H9 (cell line): Measurements from ENCODE around the gene CSTA. TPM values are rescaled to one million over a fixed set of nuclear protein-coding genes. Genes with fewer than 3 reads are reported as not detected.

Experiments
- DNase-seq: peaks from one replicate; pipeline ENCODE4 v3.0.0-alpha.2; 2017
- H2AFZ ChIP-seq: one replicate; pipeline ENCODE4 v1.6.1; 2013; ENCODE audit warnings: mild to moderate bottlenecking, low read length, control low read depth, moderate library complexity
- H2AK5ac ChIP-seq: 2 replicates; pipeline ENCODE4 v1.6.1; 2013; ENCODE audit warnings: low read length, control low read depth, mixed read lengths; ENCODE audit not compliant: insufficient read length
- H2BK120ac ChIP-seq: one replicate; pipeline ENCODE4 v1.6.1; 2013; ENCODE audit warnings: low read depth, mild to moderate bottlenecking, low read length, control low read depth, inconsistent platforms; ENCODE audit not compliant: poor library complexity, severe bottlenecking
- H2BK12ac ChIP-seq: 2 replicates; pipeline ENCODE4 v1.6.1; 2013; ENCODE audit warnings: low read length, control low read depth, mixed read lengths, low read depth; ENCODE audit not compliant: insufficient read length
- H2BK15ac ChIP-seq: 2 replicates; pipeline ENCODE4 v1.6.1; 2013; ENCODE audit warnings: low read depth, low read length, control low read depth
- H2BK20ac ChIP-seq: one replicate; pipeline ENCODE4 v1.6.1; 2013; ENCODE audit warnings: low read depth, mild to moderate bottlenecking, low read length, control low read depth, inconsistent platforms; ENCODE audit not compliant: poor library complexity, severe bottlenecking
- H2BK5ac ChIP-seq: 2 replicates; pipeline ENCODE4 v1.6.1; 2013; ENCODE audit warnings: low read length, control low read depth, mixed read lengths; ENCODE audit not compliant: insufficient read length
- H3K14ac ChIP-seq: 2 replicates; pipeline ENCODE4 v1.6.1; 2013; ENCODE audit warnings: low read length, control low read depth; ENCODE audit not compliant: insufficient read depth
- H3K18ac ChIP-seq: 2 replicates; pipeline ENCODE4 v1.6.1; 2013; ENCODE audit warnings: low read depth, mild to moderate bottlenecking, mixed read lengths, low read length, control low read depth; ENCODE audit not compliant: insufficient read length
- H3K23ac ChIP-seq: 2 replicates; pipeline ENCODE4 v1.6.1; 2013; ENCODE audit warnings: low read length, control low read depth, mixed read lengths, low read depth; ENCODE audit not compliant: insufficient read length
- H3K23me2 ChIP-seq: 2 replicates; pipeline ENCODE4 v1.6.1; 2013; ENCODE audit warnings: low read depth, mild to moderate bottlenecking, mixed read lengths, low read length, control low read depth; ENCODE audit not compliant: insufficient read length, poor library complexity, severe bottlenecking
- H3K27ac ChIP-seq: 2 replicates; pipeline ENCODE4 v1.5.1; 2013; ENCODE audit warnings: low read length, control low read depth, mixed read lengths, low read depth; ENCODE audit not compliant: insufficient read length
- H3K27me3 ChIP-seq: 2 replicates; pipeline ENCODE4 v1.6.1; 2013; ENCODE audit warnings: low read length, control low read depth, inconsistent platforms; ENCODE audit not compliant: insufficient read depth
- H3K4ac ChIP-seq: 2 replicates; pipeline ENCODE4 v1.6.1; 2013; ENCODE audit warnings: low read depth, mild to moderate bottlenecking, control low read depth, inconsistent platforms, low read length, moderate library complexity
- H3K4me1 ChIP-seq: 2 replicates; pipeline ENCODE4 v1.6.1; 2013; ENCODE audit warnings: low read length, control low read depth, inconsistent platforms; ENCODE audit not compliant: insufficient read depth
- H3K4me2 ChIP-seq: 2 replicates; pipeline ENCODE4 v1.6.1; 2013; ENCODE audit warnings: low read length, control low read depth, mixed read lengths; ENCODE audit not compliant: insufficient read length, insufficient read depth
- H3K56ac ChIP-seq: 2 replicates; pipeline ENCODE4 v1.6.1; 2013; ENCODE audit warnings: low read depth, mild to moderate bottlenecking, mixed read lengths, low read length, control low read depth; ENCODE audit not compliant: insufficient read length
- H3K79me1 ChIP-seq: 2 replicates; pipeline ENCODE4 v1.6.1; 2013; ENCODE audit warnings: low read depth, mild to moderate bottlenecking, moderate library complexity, low read length, control low read depth, inconsistent platforms; ENCODE audit not compliant: insufficient read depth, poor library complexity, severe bottlenecking
- H3K79me2 ChIP-seq: 2 replicates; pipeline ENCODE4 v1.6.1; 2013; ENCODE audit warnings: low read length, control low read depth, inconsistent platforms; ENCODE audit not compliant: insufficient read depth
- H3K9ac ChIP-seq: 2 replicates; pipeline ENCODE4 v1.6.1; 2013; ENCODE audit warnings: low read length, control low read depth, mixed read lengths; ENCODE audit not compliant: insufficient read length; ENCODE audit errors: extremely low read depth
- H3K9me3 ChIP-seq: one replicate; pipeline ENCODE4 v1.6.1; 2013; ENCODE audit warnings: low read depth, low read length, inconsistent platforms; ENCODE audit not compliant: control insufficient read depth
- H3T11ph ChIP-seq: one replicate; pipeline ENCODE4 v1.6.1; 2013; ENCODE audit warnings: mild to moderate bottlenecking, low read length, control low read depth, inconsistent platforms
- H4K20me1 ChIP-seq: one replicate; pipeline ENCODE4 v1.6.1; 2013; ENCODE audit not compliant: control insufficient read depth, insufficient read length, insufficient read depth
- H4K5ac ChIP-seq: 2 replicates; pipeline ENCODE4 v1.6.1; 2013; ENCODE audit warnings: low read depth, mild to moderate bottlenecking, mixed read lengths, low read length, control low read depth; ENCODE audit not compliant: insufficient read length
- H4K8ac ChIP-seq: replicated peaks from 2 replicates; pipeline ENCODE4 v1.6.1; 2013; ENCODE audit warnings: low read length, control low read depth, mixed read lengths, low read depth; ENCODE audit not compliant: insufficient read length
- H4K91ac ChIP-seq: 2 replicates; pipeline ENCODE4 v1.6.1; 2013; ENCODE audit warnings: low read depth, mild to moderate bottlenecking, moderate library complexity, mixed read lengths, low read length, control low read depth; ENCODE audit not compliant: insufficient read length
- H3K27ac Mint-ChIP-seq, 3 experiments: 2 replicates in 2 of 3; 3 replicates in 1 of 3; pipeline ENCODE4 v1.8.0; 2020 to 2021; ENCODE audit warnings: mixed read lengths in 3 of 3, mild to moderate bottlenecking in 1 of 3, moderate library complexity in 1 of 3
- H3K27me3 Mint-ChIP-seq: 2 replicates; pipeline ENCODE4 v1.8.0; 2021; ENCODE audit warnings: low read depth, mild to moderate bottlenecking, moderate library complexity, mixed read lengths
- H3K36me3 Mint-ChIP-seq, 3 experiments: 2 replicates in 2 of 3; 3 replicates in 1 of 3; pipeline ENCODE4 v1.8.0; 2020 to 2021; ENCODE audit warnings: low read depth in 3 of 3, mixed read lengths in 3 of 3; ENCODE audit not compliant: insufficient read depth in 1 of 3
- H3K4me1 Mint-ChIP-seq, 2 experiments: 2 replicates each; pipeline ENCODE4 v1.8.0; 2020; ENCODE audit warnings: mixed read lengths in 2 of 2
- H3K4me3 Mint-ChIP-seq, 2 experiments: 2 replicates in 1 of 2; 3 replicates in 1 of 2; pipeline ENCODE4 v1.8.0; 2020 to 2021; ENCODE audit warnings: mild to moderate bottlenecking in 2 of 2, mixed read lengths in 2 of 2, moderate library complexity in 1 of 2
- H3K9me3 Mint-ChIP-seq, 2 experiments: 2 replicates in 1 of 2; 3 replicates in 1 of 2; pipeline ENCODE4 v1.8.0; 2020; ENCODE audit warnings: mild to moderate bottlenecking in 2 of 2, mixed read lengths in 2 of 2, moderate library complexity in 1 of 2
- WGBS: extraction: QIAGEN DNeasy Blood & Tissue Kit; methylation state at CpG from one replicate; pipeline ENCODE4 v1.1.7; 2013; ENCODE audit warnings: missing lambda C conversion rate, low lambda C conversion rate, mixed read lengths; ENCODE audit not compliant: insufficient read length; ENCODE audit errors: extremely low coverage; 5-methylcytosine and 5-hydroxymethylcytosine counted together
- total RNA-seq: library from RNA; stranded (reverse); gene quantifications from 2 replicates; pipeline ENCODE4 v1.2.1, GENCODE V29; 2021
- TF ChIP-seq, protein P1 (sequence below): fragments of 200-600 bp; sonication (generic); conservative IDR thresholded peaks from 3 replicates; pipeline ENCODE4 v1.8.0; 2021; ENCODE audit warnings: antibody characterized with exemption, mild to moderate bottlenecking

CSTA gene
- total RNA-seq, 1 experiment from 2014 or later = not detected

GRCh38 chr3:122294359-122294758 is 30.7 kb upstream of the CSTA start:
- Mint-ChIP-seq H3K27ac (no peak overlapping the region), H3K4me3 (no peak overlapping the region), H3K27me3 (no peaks in the 10 kb centered on the region; the same call in 1 of the 2 replicates), H3K9me3 (no peaks in the 10 kb centered on the region), H3K4me1 (no peaks in the 10 kb centered on the region), H3K36me3 (no peaks in the 10 kb centered on the region)
- H3T11ph ChIP-seq = no peak overlapping the region
- H3K18ac ChIP-seq = no peak overlapping the region
- no peak overlapping the region for H2BK5ac ChIP-seq
- H2BK15ac ChIP-seq = no peak overlapping the region
- H3K23ac ChIP-seq = no peak overlapping the region
- no peak for DNase-seq
- H4K91ac ChIP-seq = no peak overlapping the region
- H2BK12ac ChIP-seq = no peak overlapping the region
- H3K4me1 ChIP-seq = no peaks in the 10 kb centered on the region
- H3K23me2 ChIP-seq = no peaks in the 10 kb centered on the region
- no peak overlapping the region for H4K8ac ChIP-seq
- no peak overlapping the region for H3K27ac ChIP-seq
- H3K27me3 ChIP-seq = no peaks in the 10 kb centered on the region
- no peaks in the 10 kb centered on the region for H3K79me2 ChIP-seq
- H3K9me3 ChIP-seq = no peaks in the 10 kb centered on the region
- no peak overlapping the region for H3K14ac ChIP-seq
- H2AFZ ChIP-seq = no peak overlapping the region
- H3K56ac ChIP-seq = no peak overlapping the region
- H3K79me1 ChIP-seq = no peaks in the 10 kb centered on the region
- WGBS = no CpG with 5 or more reads among the region's 6 CpGs
- H3K4ac ChIP-seq = no peak overlapping the region
- H4K5ac ChIP-seq = no peak overlapping the region
- H3K9ac ChIP-seq = no peak overlapping the region
- H4K20me1 ChIP-seq = no peaks in the 10 kb centered on the region
- no peak overlapping the region for H2AK5ac ChIP-seq
- no peak overlapping the region for H2BK120ac ChIP-seq
- no peak overlapping the region for H3K4me2 ChIP-seq
- TF ChIP-seq, protein P1, sequence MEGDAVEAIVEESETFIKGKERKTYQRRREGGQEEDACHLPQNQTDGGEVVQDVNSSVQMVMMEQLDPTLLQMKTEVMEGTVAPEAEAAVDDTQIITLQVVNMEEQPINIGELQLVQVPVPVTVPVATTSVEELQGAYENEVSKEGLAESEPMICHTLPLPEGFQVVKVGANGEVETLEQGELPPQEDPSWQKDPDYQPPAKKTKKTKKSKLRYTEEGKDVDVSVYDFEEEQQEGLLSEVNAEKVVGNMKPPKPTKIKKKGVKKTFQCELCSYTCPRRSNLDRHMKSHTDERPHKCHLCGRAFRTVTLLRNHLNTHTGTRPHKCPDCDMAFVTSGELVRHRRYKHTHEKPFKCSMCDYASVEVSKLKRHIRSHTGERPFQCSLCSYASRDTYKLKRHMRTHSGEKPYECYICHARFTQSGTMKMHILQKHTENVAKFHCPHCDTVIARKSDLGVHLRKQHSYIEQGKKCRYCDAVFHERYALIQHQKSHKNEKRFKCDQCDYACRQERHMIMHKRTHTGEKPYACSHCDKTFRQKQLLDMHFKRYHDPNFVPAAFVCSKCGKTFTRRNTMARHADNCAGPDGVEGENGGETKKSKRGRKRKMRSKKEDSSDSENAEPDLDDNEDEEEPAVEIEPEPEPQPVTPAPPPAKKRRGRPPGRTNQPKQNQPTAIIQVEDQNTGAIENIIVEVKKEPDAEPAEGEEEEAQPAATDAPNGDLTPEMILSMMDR = no peak
- H2BK20ac ChIP-seq = no peak overlapping the region
